ENCODE results near the gene ARTN.
A peak's percentile ranks its signal among the peaks of the same experiment; 100 is the strongest.

Gene ARTN

DNA sequence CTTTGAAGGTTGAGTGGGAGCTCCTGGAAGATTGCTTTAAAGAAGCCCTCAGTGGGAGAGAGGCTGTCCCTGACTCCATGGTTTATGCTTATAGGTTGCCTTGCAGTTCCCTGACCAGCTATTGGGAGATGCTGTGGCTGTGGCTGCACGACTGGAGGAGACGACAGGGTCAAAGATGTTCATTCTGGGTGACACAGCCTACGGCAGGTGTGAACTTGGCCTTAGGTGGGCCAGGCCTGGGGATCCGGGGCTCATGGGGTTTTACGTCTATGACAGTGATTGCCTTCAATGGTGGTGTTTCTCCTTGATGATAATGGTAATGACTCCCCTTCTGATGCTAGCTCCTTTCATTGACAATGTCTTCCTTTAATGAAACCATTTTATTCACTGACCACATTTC lies 36.9 kb downstream of the ARTN start:
- Histone ChIP-seq H3K4me1 (ENCODE audit: control insufficient read depth, insufficient read depth, low read length, poor library complexity, severe bottlenecking) (peaks cover 13% of the 10 kb centered on the region), H3K4me3 (ENCODE audit: insufficient read depth, low read depth, low read length, poor library complexity, severe bottlenecking) (peak overlapping the region; percentile 64), H3K36me3 (ENCODE audit: control insufficient read depth, insufficient read depth, low read length) (peaks cover 10% of the 10 kb centered on the region), H3K9me3 (ENCODE audit: control insufficient read depth, low read length) (no peaks in the 10 kb centered on the region), H3K27me3 (replicated peaks; ENCODE audit: control insufficient read depth, insufficient read depth, low read length, poor library complexity, severe bottlenecking) (no peaks in the 10 kb centered on the region), H3K27ac (ENCODE audit: insufficient read depth, low read length, poor library complexity, severe bottlenecking) (peak overlapping the region; percentile 55)
- no peak for DNase-seq

DNA sequence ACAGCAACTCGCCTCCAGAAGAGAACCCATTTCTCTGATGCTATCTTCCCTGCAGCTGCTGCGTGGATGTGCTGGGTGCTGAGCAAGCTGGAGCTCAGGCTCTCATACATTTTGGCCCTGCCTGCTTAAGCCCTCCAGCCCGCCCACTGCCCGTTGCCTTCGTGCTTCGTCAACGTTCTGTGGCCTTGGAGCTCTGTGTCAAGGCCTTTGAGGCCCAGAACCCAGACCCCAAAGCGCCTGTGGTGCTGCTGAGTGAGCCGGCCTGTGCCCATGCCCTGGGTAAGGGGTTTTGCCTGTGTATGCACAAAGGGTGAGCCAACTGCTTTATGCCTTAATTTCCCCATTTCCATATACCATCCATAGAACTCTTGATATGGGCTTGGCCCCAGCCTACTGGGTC lies 37.3 kb downstream of the ARTN start:
- H3K36me3 ChIP-seq (ENCODE audit: control insufficient read depth, insufficient read depth, low read length): peaks cover 10% of the 10 kb centered on the region
- DNase-seq: no peak
- no peaks in the 10 kb centered on the region for H3K27me3 ChIP-seq (replicated peaks; ENCODE audit: control insufficient read depth, insufficient read depth, low read length, poor library complexity, severe bottlenecking)
- no peaks in the 10 kb centered on the region for H3K9me3 ChIP-seq (ENCODE audit: control insufficient read depth, low read length)
- no peak overlapping the region for H3K27ac ChIP-seq (ENCODE audit: insufficient read depth, low read length, poor library complexity, severe bottlenecking)
- H3K4me3 ChIP-seq (ENCODE audit: insufficient read depth, low read depth, low read length, poor library complexity, severe bottlenecking): peak overlapping the region; percentile 64
- peaks cover 17% of the 10 kb centered on the region for H3K4me1 ChIP-seq (ENCODE audit: control insufficient read depth, insufficient read depth, low read length, poor library complexity, severe bottlenecking)

DNA sequence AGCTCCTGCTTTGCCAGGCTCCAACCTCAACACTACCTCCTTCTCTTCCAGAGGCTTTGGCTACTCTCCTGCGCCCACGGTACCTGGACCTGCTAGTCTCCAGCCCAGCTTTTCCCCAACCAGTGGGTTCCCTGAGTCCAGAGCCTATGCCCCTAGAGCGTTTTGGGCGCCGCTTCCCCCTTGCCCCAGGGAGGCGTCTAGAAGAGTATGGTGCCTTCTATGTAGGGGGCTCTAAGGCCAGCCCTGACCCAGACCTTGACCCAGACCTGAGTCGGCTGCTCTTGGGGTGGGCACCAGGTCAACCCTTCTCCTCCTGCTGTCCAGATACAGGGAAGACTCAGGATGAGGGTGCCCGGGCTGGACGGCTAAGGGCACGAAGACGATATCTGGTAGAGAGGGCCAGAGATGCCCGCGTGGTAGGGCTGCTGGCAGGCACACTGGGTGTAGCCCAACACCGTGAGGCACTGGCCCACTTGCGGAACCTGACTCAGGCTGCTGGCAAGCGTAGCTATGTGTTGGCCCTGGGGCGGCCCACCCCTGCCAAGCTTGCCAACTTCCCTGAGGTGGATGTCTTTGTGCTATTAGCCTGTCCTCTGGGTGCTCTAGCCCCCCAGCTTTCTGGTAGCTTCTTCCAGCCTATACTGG lies 37.9 kb downstream of the ARTN start:
- Histone ChIP-seq H3K4me3 (ENCODE audit: insufficient read depth, low read depth, low read length, poor library complexity, severe bottlenecking) (no peak overlapping the region), H3K4me1 (ENCODE audit: control insufficient read depth, insufficient read depth, low read length, poor library complexity, severe bottlenecking) (peaks cover 23% of the 10 kb centered on the region), H3K36me3 (ENCODE audit: control insufficient read depth, insufficient read depth, low read length) (peaks cover 12% of the 10 kb centered on the region), H3K27ac (ENCODE audit: insufficient read depth, low read length, poor library complexity, severe bottlenecking) (no peak overlapping the region), H3K27me3 (replicated peaks; ENCODE audit: control insufficient read depth, insufficient read depth, low read length, poor library complexity, severe bottlenecking) (no peaks in the 10 kb centered on the region), H3K9me3 (ENCODE audit: control insufficient read depth, low read length) (no peaks in the 10 kb centered on the region)
- DNase-seq: no peak

DNA sequence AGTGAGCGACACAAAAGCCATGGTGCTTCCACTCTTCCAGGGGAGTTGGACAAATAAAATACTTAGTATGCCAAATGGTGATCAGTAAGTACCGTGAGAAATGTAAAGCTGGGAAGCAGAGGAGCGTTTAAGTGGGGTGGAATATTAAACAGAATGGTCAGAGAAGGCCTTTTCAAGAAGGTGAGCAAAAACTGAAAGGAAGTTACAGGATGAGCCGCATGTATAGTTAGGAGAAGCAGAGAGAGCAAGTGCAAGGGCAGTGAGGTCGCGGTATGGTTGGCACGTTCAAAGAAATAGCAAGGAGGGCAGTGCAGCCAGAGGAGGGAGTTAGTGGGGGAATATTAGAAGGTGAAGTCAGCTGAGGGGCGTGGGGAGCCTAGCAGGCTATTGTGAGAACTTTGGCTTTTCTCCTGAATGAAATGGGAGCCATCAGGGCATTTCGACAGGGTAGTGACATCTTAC lies 40.4 kb downstream of the ARTN start:
- Histone ChIP-seq H3K9me3 (ENCODE audit: control insufficient read depth, low read length) (no peaks in the 10 kb centered on the region), H3K4me1 (ENCODE audit: control insufficient read depth, insufficient read depth, low read length, poor library complexity, severe bottlenecking) (peaks cover 28% of the 10 kb centered on the region), H3K27me3 (replicated peaks; ENCODE audit: control insufficient read depth, insufficient read depth, low read length, poor library complexity, severe bottlenecking) (no peaks in the 10 kb centered on the region), H3K4me3 (ENCODE audit: insufficient read depth, low read depth, low read length, poor library complexity, severe bottlenecking) (peak overlapping the region; percentile 77), H3K27ac (ENCODE audit: insufficient read depth, low read length, poor library complexity, severe bottlenecking) (peak overlapping the region; percentile 80), H3K36me3 (ENCODE audit: control insufficient read depth, insufficient read depth, low read length) (peaks cover 23% of the 10 kb centered on the region)
- no peak for DNase-seq

DNA sequence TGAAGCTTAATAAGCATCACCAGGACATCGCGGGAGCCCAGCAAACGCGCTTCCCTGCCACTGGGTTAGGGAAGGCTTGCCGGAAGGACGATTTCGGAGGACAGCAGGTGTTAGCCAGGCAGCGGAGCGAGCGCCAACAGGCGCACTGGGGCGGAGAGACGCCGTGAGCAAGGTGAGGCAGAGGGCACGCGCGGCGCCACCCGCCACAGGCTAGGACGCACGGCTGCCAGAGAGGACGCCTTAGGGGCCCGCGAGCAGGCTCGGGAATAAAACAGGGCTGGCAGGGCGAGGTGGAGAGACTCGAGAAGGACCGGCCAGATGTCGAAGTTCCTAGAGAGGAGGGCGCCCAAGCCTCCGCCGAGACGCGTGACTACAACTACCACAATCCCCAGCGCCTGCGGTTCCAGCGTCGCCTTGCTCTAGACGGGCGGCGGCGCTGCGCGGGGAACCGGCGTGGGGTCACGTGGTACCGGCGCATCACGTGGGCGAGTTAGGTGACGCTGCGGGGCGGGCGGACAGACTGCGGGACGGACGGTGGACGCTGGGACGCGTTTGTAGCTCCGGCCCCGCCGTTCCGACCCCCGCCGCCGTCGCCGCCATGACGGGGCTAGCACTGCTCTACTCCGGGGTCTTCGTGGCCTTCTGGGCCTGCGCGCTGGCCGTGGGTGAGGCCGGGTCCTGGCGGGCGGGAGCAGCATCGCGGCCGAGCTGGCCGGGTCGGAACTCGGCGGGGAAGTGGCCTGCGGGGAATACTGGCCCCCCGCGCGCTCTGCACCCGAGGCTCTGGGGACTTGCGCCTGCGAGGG lies 41.0 kb downstream of the ARTN start, which contains the start of gene ATP6V0B:
Gene ATP6V0B, plus strand, starts transcription at position 518 of the 806 bp plus-strand sequence. Its CDS starts 81 bp downstream, at position 599.
- Histone ChIP-seq H3K27me3 (replicated peaks; ENCODE audit: control insufficient read depth, insufficient read depth, low read length, poor library complexity, severe bottlenecking) (no peaks in the 10 kb centered on the region), H3K27ac (ENCODE audit: insufficient read depth, low read length, poor library complexity, severe bottlenecking) (peak within 1 kb of the TSS; percentile 80), H3K36me3 (ENCODE audit: control insufficient read depth, insufficient read depth, low read length) (peaks cover 23% of the 10 kb centered on the region), H3K4me3 (ENCODE audit: insufficient read depth, low read depth, low read length, poor library complexity, severe bottlenecking) (peak within 1 kb of the TSS; percentile 77), H3K4me1 (ENCODE audit: control insufficient read depth, insufficient read depth, low read length, poor library complexity, severe bottlenecking) (peaks cover 30% of the 10 kb centered on the region), H3K9me3 (ENCODE audit: control insufficient read depth, low read length) (no peaks in the 10 kb centered on the region)
- DNase-seq: peak; percentile 79 to 92 (median 89)

DNA sequence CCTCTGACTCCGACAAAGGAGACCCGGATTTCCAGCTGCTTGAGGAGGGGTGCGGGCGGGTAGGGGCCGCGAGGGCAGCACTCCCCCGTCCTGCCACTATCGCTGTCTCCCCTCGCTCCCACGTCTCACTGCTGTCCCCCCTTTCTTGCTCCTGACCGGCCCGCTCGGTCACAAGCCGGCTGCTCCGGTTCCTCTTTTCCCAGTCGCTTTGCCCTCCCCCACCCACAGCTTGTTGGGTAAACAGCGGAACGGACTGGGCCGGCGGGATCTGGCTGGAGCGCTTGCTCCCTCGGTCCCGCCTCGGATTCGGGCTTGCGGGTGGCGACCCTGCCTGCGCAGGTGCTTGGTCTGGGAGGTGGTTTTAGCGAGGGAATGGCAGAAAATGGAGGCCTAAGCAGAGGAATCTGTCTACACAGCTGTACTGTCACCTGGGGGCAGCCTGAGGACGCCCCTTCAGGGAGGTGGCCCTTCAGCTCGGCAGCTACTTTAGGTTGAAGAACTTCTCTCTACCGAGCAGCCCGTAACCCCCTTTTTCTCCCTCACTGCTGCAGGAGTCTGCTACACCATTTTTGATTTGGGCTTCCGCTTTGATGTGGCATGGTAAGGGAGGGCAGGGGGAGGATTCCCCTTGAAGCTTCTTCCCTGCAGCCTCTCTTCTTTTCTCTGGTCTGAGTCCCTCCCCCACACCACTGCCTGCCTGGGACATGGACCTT lies 41.8 kb downstream of the ARTN start:
- Histone ChIP-seq H3K9me3 (ENCODE audit: control insufficient read depth, low read length) (no peaks in the 10 kb centered on the region), H3K4me3 (ENCODE audit: insufficient read depth, low read depth, low read length, poor library complexity, severe bottlenecking) (peak overlapping the region; percentile 77), H3K27ac (ENCODE audit: insufficient read depth, low read length, poor library complexity, severe bottlenecking) (peak overlapping the region; percentile 80), H3K4me1 (ENCODE audit: control insufficient read depth, insufficient read depth, low read length, poor library complexity, severe bottlenecking) (peaks cover 32% of the 10 kb centered on the region), H3K36me3 (ENCODE audit: control insufficient read depth, insufficient read depth, low read length) (peaks cover 23% of the 10 kb centered on the region), H3K27me3 (replicated peaks; ENCODE audit: control insufficient read depth, insufficient read depth, low read length, poor library complexity, severe bottlenecking) (no peaks in the 10 kb centered on the region)
- DNase-seq: peak in 1 of 3 donors; percentile 20

DNA sequence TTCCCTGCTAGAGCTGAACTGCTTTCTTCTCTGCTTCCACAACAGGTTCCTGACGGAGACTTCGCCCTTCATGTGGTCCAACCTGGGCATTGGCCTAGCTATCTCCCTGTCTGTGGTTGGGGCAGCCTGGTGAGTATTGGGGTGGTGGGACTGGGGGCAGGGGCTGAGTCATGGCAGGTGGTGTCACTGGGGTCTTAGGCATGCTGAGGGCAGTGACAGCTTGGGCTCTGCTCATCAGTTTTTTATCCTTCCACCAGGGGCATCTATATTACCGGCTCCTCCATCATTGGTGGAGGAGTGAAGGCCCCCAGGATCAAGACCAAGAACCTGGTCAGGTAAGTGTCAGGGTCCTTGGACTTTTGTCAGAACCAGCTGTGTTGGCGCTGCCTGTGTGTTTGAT lies 42.4 kb downstream of the ARTN start:
- Histone ChIP-seq H3K4me1 (ENCODE audit: control insufficient read depth, insufficient read depth, low read length, poor library complexity, severe bottlenecking) (peaks cover 28% of the 10 kb centered on the region), H3K4me3 (ENCODE audit: insufficient read depth, low read depth, low read length, poor library complexity, severe bottlenecking) (peak overlapping the region; percentile 77), H3K36me3 (ENCODE audit: control insufficient read depth, insufficient read depth, low read length) (peaks cover 23% of the 10 kb centered on the region), H3K27me3 (replicated peaks; ENCODE audit: control insufficient read depth, insufficient read depth, low read length, poor library complexity, severe bottlenecking) (no peaks in the 10 kb centered on the region), H3K9me3 (ENCODE audit: control insufficient read depth, low read length) (no peaks in the 10 kb centered on the region), H3K27ac (ENCODE audit: insufficient read depth, low read length, poor library complexity, severe bottlenecking) (peak overlapping the region; percentile 80)
- no peak for DNase-seq

DNA sequence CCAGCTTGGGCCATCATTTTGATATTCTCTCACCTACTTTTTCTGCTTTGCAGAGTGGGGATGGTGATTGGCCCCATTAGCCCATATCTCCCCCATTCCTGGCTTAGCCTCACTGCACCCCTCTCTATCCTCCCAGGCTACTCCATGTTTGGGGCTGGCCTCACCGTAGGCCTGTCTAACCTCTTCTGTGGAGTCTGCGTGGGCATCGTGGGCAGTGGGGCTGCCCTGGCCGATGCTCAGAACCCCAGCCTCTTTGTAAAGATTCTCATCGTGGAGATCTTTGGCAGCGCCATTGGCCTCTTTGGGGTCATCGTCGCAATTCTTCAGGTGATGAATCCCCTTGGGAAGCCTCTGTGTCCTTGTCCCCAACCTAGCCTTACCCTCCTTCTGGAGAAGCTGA lies 43.3 kb downstream of the ARTN start:
- no peak overlapping the region for H3K4me3 ChIP-seq (ENCODE audit: insufficient read depth, low read depth, low read length, poor library complexity, severe bottlenecking)
- H3K27ac ChIP-seq (ENCODE audit: insufficient read depth, low read length, poor library complexity, severe bottlenecking): no peak overlapping the region
- H3K36me3 ChIP-seq (ENCODE audit: control insufficient read depth, insufficient read depth, low read length): peaks cover 23% of the 10 kb centered on the region
- no peaks in the 10 kb centered on the region for H3K27me3 ChIP-seq (replicated peaks; ENCODE audit: control insufficient read depth, insufficient read depth, low read length, poor library complexity, severe bottlenecking)
- peaks cover 28% of the 10 kb centered on the region for H3K4me1 ChIP-seq (ENCODE audit: control insufficient read depth, insufficient read depth, low read length, poor library complexity, severe bottlenecking)
- H3K9me3 ChIP-seq (ENCODE audit: control insufficient read depth, low read length): no peaks in the 10 kb centered on the region
- no peak for DNase-seq

DNA sequence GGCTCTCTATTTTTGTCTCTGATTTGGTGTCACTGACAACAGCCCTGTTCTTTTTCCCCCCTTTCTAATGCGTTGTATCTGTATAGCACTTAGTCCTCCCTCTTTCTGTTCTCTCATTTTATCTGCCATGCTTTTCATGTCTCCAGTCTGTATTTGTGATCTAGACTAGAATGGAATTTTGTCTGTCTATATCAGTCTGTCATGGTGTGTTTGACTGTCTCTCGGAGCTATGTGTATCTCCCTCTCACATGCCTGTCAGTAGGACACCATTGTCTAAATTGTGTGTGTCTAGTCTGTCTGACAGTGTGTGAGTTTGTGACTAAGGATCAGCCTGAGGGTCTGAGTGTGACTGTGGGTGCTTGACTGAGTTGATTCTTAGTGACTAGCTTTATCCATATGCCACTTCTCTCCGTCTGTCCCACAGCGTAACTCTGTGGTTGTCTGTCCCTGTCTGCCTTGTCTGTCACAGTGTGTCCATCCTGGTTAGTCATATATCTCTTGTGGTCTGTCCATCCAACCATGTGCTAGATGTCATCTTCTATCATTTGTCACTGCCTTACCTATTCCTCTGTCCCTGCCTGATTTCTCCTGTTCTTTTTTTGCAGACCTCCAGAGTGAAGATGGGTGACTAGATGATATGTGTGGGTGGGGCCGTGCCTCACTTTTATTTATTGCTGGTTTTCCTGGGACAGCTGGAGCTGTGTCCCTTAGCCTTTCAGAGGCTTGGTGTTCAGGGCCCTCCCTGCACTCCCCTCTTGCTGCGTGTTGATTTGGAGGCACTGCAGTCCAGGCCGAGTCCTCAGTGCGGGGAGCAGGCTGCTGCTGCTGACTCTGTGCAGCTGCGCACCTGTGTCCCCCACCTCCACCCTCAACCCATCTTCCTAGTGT lies 44.0 kb downstream of the ARTN start:
- Histone ChIP-seq H3K27ac (ENCODE audit: insufficient read depth, low read length, poor library complexity, severe bottlenecking) (no peak overlapping the region), H3K36me3 (ENCODE audit: control insufficient read depth, insufficient read depth, low read length) (peaks cover 19% of the 10 kb centered on the region), H3K4me3 (ENCODE audit: insufficient read depth, low read depth, low read length, poor library complexity, severe bottlenecking) (no peak overlapping the region), H3K9me3 (ENCODE audit: control insufficient read depth, low read length) (no peaks in the 10 kb centered on the region), H3K4me1 (ENCODE audit: control insufficient read depth, insufficient read depth, low read length, poor library complexity, severe bottlenecking) (peaks cover 28% of the 10 kb centered on the region), H3K27me3 (replicated peaks; ENCODE audit: control insufficient read depth, insufficient read depth, low read length, poor library complexity, severe bottlenecking) (no peaks in the 10 kb centered on the region)
- DNase-seq: no peak

Measured in effector memory CD4-positive, alpha-beta T cell (primary cell).